ENCODE data around the gene BRSK2. TPM values are rescaled to one million over a fixed set of nuclear protein-coding genes. Genes with fewer than 3 reads are reported as not detected.

BRSK2 gene
- total and polyA plus RNA-seq, 4 experiments from 2014 or later: 0.18 to 0.47 (median 0.32) TPM

Other genes with a start within 250 kb of the BRSK2 start
- not detected for gene MUC5AC, start 232.0 kb upstream of the BRSK2 start, total RNA-seq
- gene MUC5AC, start 232.0 kb upstream of the BRSK2 start, polyA plus RNA-seq: not detected
- gene MUC5B, start 166.9 kb upstream of the BRSK2 start, total RNA-seq: not detected
- not detected for gene MUC5B, start 166.9 kb upstream of the BRSK2 start, polyA plus RNA-seq
- 10 to 100 TPM; 49.3 to 51.4 TPM for gene TOLLIP, start 80.3 kb upstream of the BRSK2 start, total RNA-seq
- gene TOLLIP, start 80.3 kb upstream of the BRSK2 start, polyA plus RNA-seq: 10 to 100 TPM; 29.8 to 34.0 TPM
- gene MOB2, start 96.8 kb downstream of the BRSK2 start, total RNA-seq: 10 to 100 TPM; 73.1 to 74.1 TPM
- 10 to 100 TPM; 48.8 to 67.0 TPM for gene MOB2, start 96.8 kb downstream of the BRSK2 start, polyA plus RNA-seq
- gene DUSP8, start 182.3 kb downstream of the BRSK2 start, total RNA-seq: 1 to 10 TPM; 5.8 TPM
- 1 to 10 TPM in 1 of 2 donors, not detected in 1; 1.5 TPM for gene DUSP8, start 182.3 kb downstream of the BRSK2 start, polyA plus RNA-seq
- not detected for gene KRTAP5-1, start 195.3 kb downstream of the BRSK2 start, total RNA-seq
- under 1 TPM in 1 of 2 donors, not detected in 1; 0.29 TPM for gene KRTAP5-1, start 195.3 kb downstream of the BRSK2 start, polyA plus RNA-seq
- gene KRTAP5-2, start 208.4 kb downstream of the BRSK2 start, total RNA-seq: not detected
- gene KRTAP5-2, start 208.4 kb downstream of the BRSK2 start, polyA plus RNA-seq: not detected
- not detected for gene KRTAP5-3, start 218.5 kb downstream of the BRSK2 start, total RNA-seq
- gene KRTAP5-3, start 218.5 kb downstream of the BRSK2 start, polyA plus RNA-seq: not detected
- not detected for gene KRTAP5-4, start 232.2 kb downstream of the BRSK2 start, total RNA-seq
- not detected for gene KRTAP5-4, start 232.2 kb downstream of the BRSK2 start, polyA plus RNA-seq
- not detected for gene KRTAP5-5, start 239.8 kb downstream of the BRSK2 start, total RNA-seq
- gene KRTAP5-5, start 239.8 kb downstream of the BRSK2 start, polyA plus RNA-seq: not detected